GM12891 (cell line): Measurements from ENCODE around the gene KCNN2.

ENCODE experiments used
- PAX5 ChIP-seq: IDR thresholded peaks from 2 replicates; pipeline ENCODE4 v1.6.1; 2011; ENCODE audit warnings: low read length, moderate library complexity, mild to moderate bottlenecking; ENCODE audit not compliant: insufficient read depth, severe bottlenecking
- POLR2A ChIP-seq: IDR thresholded peaks from 2 replicates; pipeline ENCODE4 v1.6.1; 2011; ENCODE audit warnings: low read depth, low read length, control low read depth
- POLR2AphosphoS5 ChIP-seq: IDR thresholded peaks from 2 replicates; pipeline ENCODE4 v1.6.1; 2011; ENCODE audit warnings: low read depth, low read length, control low read depth
- POU2F2 ChIP-seq: IDR thresholded peaks from 2 replicates; pipeline ENCODE4 v1.6.1; 2011; ENCODE audit warnings: low read depth, mild to moderate bottlenecking, control low read depth, low read length, moderate library complexity
- SPI1 ChIP-seq: IDR thresholded peaks from 2 replicates; pipeline ENCODE4 v1.6.1; 2011; ENCODE audit warnings: low read depth, low read length, control low read depth
- TAF1 ChIP-seq: IDR thresholded peaks from 2 replicates; pipeline ENCODE4 v1.6.1; 2011; ENCODE audit warnings: low read depth, low read length, control low read depth

DNA sequence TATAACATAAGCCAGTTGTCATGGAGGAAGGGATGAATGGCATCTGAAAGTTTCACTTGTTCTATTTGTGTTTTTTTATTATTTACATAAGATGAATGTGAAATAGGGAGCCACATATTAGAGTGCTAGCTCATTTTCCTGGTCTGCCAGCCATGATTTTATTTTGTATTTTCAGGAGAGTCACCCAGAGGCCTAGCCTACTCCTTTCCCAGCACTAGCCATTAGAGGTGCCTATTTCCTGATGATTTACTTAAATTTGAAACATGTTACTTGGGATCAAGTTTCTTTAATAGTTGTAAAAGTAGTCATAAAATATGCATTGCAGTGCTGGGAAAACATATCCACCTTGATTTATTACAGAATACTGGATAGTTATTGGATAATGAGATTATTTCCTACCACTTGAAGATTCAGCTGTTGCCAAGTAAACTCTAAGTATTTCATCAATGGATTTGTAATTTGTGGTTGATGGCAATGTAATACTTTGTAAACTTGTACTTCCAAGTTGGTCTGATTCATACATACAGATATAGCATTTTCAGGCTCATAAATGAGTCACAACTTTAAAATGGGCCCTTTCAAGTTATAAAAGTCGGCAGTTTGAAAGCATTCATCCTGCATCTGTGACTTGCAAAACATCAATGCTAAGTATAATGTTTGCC is 50.8 kb downstream of the KCNN2 start:
- no peak for TF ChIP-seq SPI1
- TF ChIP-seq POLR2AphosphoS5, result no peak
- no peak for TF ChIP-seq TAF1
- TF ChIP-seq POLR2A, result no peak
- no peak for TF ChIP-seq PAX5
- TF ChIP-seq POU2F2, result no peak
